Measurements from ENCODE around the gene CDH23. TPM values are rescaled to one million over a fixed set of nuclear protein-coding genes. Genes with fewer than 3 reads are reported as not detected.

The CDH23 gene
- total and polyA plus RNA-seq, 2 of the 8 experiments (the other 6 are each of a cell fraction or from before 2014, with no cell fraction given), result 1.9 to 4.9 TPM

GRCh38 chr10:71584902-71585563 is 188.3 kb downstream of the CDH23 start:
- Histone ChIP-seq H2BK20ac (ENCODE audit: low read length) (no peak overlapping the region), H3K4me3 (ENCODE audit: extremely low read depth in 1 of 4, insufficient read depth in 2 of 4, low read depth in 3 of 4, low read length in 4 of 4) (no peak overlapping the region), H2BK120ac (replicated peaks; ENCODE audit: low read depth, low read length) (no peak overlapping the region), H4K8ac (ENCODE audit: extremely low read depth, insufficient read depth, low read length) (0 out of 2 replicates have a peak overlapping the region, but pooled peaks have one; percentile 7), H2AFZ (ENCODE audit: low read length) (no peak overlapping the region), H2BK12ac (ENCODE audit: low read depth, low read length) (no peak overlapping the region), H4K20me1 (replicated peaks in 1 of 2; ENCODE audit: control insufficient read depth in 1 of 2, insufficient read depth in 2 of 2, low read length in 2 of 2) (no peaks in the 10 kb centered on the region), H3K27me3 (replicated peaks in 1 of 4; ENCODE audit: control insufficient read depth in 3 of 4, extremely low read depth in 1 of 4, insufficient read depth in 3 of 4, low read length in 3 of 4) (no peaks in the 10 kb centered on the region), H3K18ac (ENCODE audit: extremely low read depth, low read length) (no peak overlapping the region), H3K4me1 (replicated peaks in 1 of 4; ENCODE audit: control insufficient read depth in 3 of 4, insufficient read depth in 4 of 4, low read length in 3 of 4) (no peaks in the 10 kb centered on the region), H3K27ac (ENCODE audit: low read depth, low read length) (no peak overlapping the region), H2AK5ac (ENCODE audit: low read depth, low read length) (no peak overlapping the region), H3K9me3 (ENCODE audit: insufficient read depth in 2 of 2, low read depth in 1 of 2, low read length in 1 of 2) (no peaks in the 10 kb centered on the region), H2BK5ac (ENCODE audit: low read depth, low read length) (no peak overlapping the region), H3K23ac (ENCODE audit: insufficient read length) (no peak overlapping the region), H4K91ac (replicated peaks; ENCODE audit: insufficient read length, low read length) (no peak overlapping the region), H3K14ac (ENCODE audit: insufficient read length) (no peak overlapping the region), H4K5ac (ENCODE audit: insufficient read length, low read depth, low read length) (no peak overlapping the region), H3K23me2 (ENCODE audit: low read depth, low read length) (no peaks in the 10 kb centered on the region), H3K36me3 (ENCODE audit: control insufficient read depth in 2 of 4, insufficient read depth in 4 of 4, low read length in 3 of 4) (no peaks in the 10 kb centered on the region), H3K9ac (replicated peaks in 1 of 4; ENCODE audit: extremely low read depth in 1 of 4, low read depth in 3 of 4, low read length in 3 of 4) (no peak overlapping the region; a peak in 1 of 7 replicates), H3K79me2 (ENCODE audit: control insufficient read depth in 1 of 2, insufficient read depth in 2 of 2, low read length in 2 of 2) (no peaks in the 10 kb centered on the region), H2BK15ac (ENCODE audit: low read length) (no peak overlapping the region), H3K4me2 (ENCODE audit: insufficient read depth in 1 of 2, low read depth in 2 of 2, low read length in 2 of 2) (no peak overlapping the region), H3K79me1 (ENCODE audit: low read depth, low read length) (no peaks in the 10 kb centered on the region), H3K56ac (replicated peaks; ENCODE audit: insufficient read length, low read depth, low read length) (no peak overlapping the region), H3K4ac (replicated peaks; ENCODE audit: insufficient read length, low read depth, low read length) (no peak overlapping the region)
- FAIRE-seq (no peak), DNase-seq (ENCODE audit: low read depth in 1 of 2, low spot score in 2 of 2) (no peak)
- WGBS, 2 experiments (ENCODE audit: extremely low coverage in 1 of 2, insufficient coverage in 1 of 2, insufficient read length in 1 of 2, insufficient replicate concordance in 2 of 2, low coverage in 1 of 2, low lambda C conversion rate in 2 of 2, missing lambda C conversion rate in 1 of 2), result 98% methylated on average over 10 of the region's 10 CpGs; no CpG with 5 or more reads in 1 of the 2 experiments
- TF ChIP-seq CHD1 (IDR thresholded peaks at IDR 0.05; ENCODE audit: low read depth, low read length) (no peak), TAF7 (optimal IDR thresholded peaks at IDR 0.05; ENCODE audit: borderline replicate concordance, low read depth, low read length) (no peak), SAP30 (IDR thresholded peaks at IDR 0.05; ENCODE audit: insufficient read depth, insufficient replicate concordance, low read length) (no peak), POLR2A (IDR thresholded peaks at IDR 0.05; ENCODE audit: control extremely low read depth in 1 of 2, low read depth in 2 of 2, low read length in 2 of 2) (no peak), TBP (IDR thresholded peaks at IDR 0.05; ENCODE audit: low read depth, low read length) (no peak), EGR1 (IDR thresholded peaks at IDR 0.05; ENCODE audit: borderline replicate concordance, low read depth, low read length) (no peak)
- POLR2A ChIA-PET (ENCODE audit: partially characterized antibody), result no interaction called here
- CTCF ChIA-PET (ENCODE audit: partially characterized antibody), result interaction anchor here (0.9 to 16.0 kb wide), 11 partner anchors 18 to 270 kb away, joined by 3 to 161 read pairs (median 3); no protein-coding TSS in a partner anchor
